NCI-H1105 treated with DMSO at 0.1 percent for 48 hours (cell line): ENCODE measurements around the gene MRPS23.

Source experiments
- DNase-seq: peaks from one replicate; lab custom pipeline; 2025; lab: John Stamatoyannopoulos, UW

The MRPS23 gene

DNA sequence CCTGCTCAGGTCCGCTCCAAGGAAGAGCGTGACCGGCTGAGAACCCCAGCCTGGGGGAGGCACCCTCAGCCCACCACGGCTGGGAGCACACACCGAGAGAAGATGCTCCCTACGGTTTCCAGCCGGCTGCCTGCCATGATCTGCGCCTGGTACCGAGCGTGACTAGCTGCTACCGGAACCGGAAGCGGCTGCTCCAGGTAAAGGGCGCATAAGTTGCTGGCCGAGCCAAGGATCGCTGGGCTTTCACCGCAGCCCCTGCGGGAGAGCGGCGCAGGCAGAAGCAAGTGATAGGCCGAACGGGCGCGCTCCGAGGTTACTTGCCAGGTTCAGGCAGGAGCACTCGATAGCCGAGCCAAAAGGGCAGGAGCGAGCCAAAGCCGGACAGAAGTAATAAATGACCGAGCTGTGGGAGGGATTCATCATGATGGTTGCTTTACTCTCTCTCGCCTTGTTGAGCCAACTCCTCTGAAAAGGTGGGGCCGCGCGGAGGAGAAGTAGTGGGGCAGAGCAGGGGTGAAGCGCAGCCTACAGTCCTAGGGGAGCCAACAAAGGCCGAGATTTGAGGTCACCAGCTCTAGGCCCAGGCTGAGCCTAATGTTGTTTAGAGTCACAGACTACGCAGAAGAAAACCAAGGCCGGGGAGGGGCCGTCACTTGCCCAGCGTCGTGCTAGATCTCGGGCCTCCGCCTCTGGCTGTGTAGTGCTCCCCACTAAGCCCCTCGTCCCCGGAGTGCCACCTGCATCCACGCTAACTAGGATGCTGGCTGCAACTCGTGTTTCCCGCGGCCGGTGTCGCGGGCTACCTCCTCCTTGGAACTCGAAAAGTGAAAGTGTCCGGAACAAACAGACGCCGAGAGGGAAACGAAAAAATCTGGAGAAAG is at the start of gene MRPS23:
Gene MRPS23 (minus strand): TSS at position 171 of the 881 bp plus-strand sequence. CDS start 34 bp downstream, at position 137.
- peak; percentile 96 for DNase-seq

- DNase-seq, result no peak
Measured at GRCh38 chr17:57899391-57899790, 49.5 kb upstream of the MRPS23 start.

DNA sequence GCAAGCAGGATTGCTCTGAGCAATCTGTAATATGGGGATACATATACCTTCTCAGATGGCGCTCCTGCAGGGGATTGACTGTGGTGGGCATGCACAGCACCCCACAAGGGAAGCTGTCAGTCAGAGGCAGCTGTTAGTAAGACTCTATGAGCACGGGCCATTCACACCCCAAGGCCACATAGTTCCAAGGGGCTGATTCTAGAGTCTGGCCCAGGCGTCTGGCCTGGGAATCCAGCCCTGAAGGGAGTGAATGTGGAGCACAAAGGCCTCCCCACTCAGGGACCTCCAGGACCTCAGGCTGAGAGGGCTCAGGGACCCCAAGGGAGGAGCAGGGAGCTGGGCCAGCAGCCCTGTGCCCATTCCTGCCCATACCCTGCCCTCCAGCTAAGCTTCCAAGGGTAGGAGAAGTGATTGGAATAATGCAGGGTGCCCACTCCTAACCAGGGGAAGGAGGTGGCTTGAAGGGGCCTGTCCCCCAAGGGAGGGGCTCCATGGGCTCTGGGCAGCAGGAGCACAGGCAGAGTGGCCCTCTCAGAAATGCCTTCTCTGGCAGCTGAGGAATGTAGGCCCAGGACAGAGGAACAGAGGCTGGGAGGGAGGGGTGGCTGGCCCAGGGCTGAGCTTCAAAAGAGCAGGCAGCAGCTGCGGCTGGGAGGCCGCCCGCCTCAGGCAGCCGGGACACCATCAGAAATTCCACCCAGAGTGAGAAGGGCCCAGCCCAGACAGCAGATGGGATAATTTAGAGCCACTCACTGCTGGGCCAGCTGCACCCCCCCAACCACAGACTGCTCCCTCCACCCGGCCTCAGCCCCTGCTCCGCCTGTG is 48.9 kb upstream of the MRPS23 start:
- DNase-seq, result no peak

DNA sequence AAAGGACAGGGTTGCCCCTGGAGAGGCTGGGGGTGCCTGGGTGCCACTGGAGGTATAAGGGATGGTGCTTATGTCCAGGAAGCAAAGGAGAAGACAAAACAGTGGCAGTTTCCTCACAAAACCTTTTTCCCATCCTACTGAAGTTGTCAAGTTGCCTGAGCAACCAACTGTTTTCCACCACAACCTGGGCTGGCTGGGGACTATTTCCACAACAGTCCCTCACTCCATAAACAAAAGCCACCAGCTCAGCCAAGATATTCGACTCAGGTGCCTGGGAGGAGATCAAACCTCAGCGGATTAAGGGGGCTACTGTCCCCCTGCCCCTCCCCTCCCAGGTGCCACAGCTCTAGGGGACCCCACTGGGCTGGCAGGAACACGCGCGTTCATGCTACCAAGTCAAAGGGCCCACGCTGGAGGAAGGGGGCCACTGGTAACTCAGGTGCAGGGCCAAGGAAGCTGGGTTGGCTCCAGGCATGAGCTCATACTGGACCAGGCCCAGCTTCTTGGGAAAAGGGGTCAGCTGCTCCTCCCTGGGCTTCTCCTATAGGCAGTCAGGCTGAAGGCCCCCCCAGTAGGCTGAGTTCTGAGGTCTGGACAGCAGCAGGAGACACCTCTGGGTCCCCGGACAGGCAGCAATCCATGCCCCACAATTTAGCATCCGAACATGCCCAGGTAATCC is 45.7 kb upstream of the MRPS23 start:
- no peak for DNase-seq

- no peak for DNase-seq
Measured at GRCh38 chr17:57894848-57895247, 45.0 kb upstream of the MRPS23 start.

GRCh38 chr17:57892820-57893595 is 43.2 kb upstream of the MRPS23 start:
- DNase-seq, result no peak

DNA sequence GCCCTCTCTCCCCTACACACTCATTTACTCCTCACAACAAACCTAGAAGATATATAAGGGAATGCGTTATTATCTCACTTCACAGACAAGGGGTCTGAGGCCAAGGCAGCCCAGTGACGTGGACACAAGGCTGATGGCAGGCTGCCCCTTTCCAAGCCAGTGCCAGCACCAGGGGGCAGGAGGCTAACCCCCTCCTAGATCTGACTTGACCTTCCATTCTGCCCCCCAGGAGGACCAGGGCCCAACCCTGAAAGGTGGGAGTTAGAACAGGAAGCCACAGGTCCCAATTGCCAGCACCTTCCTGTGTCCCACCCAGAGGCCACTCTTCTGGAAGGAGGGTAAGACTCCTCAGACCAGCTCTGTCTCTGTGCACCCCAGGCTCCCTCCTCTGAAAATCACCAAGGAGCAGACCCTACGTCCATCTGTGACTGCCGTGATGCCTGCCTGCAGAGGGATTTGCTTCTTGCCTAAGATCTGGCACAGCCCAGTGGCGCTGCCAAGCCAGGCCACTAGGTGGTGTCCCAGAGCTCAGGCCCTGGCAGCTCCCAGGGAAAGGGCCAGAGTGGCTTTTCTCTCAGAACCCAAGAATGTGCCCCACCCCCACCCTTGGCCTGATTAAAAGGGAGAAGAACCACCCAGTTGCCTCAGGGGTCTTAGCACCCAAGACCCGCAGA is 42.4 kb upstream of the MRPS23 start:
- DNase-seq, result peak; percentile 16

DNA sequence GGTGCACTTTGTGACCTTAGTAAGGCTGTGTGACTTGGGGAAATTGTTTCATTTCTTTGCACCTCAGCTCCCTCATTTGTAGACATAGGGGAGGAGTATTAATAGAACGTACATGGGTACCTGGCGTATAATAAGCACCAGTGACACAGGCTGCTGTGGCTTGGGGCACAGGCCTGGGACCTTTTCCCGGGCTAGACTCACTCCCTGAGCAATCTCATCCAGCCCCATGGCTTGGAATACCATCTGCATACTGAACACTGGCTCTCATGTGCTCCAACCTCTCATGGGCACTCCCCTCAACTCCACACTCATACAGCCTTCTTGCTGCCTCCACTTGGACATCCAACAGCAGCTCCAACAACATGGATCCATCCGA is 41.0 kb upstream of the MRPS23 start:
- DNase-seq, result no peak

GRCh38 chr17:57889892-57890856 is 40.3 kb upstream of the MRPS23 start:
- DNase-seq, result no peak

DNA sequence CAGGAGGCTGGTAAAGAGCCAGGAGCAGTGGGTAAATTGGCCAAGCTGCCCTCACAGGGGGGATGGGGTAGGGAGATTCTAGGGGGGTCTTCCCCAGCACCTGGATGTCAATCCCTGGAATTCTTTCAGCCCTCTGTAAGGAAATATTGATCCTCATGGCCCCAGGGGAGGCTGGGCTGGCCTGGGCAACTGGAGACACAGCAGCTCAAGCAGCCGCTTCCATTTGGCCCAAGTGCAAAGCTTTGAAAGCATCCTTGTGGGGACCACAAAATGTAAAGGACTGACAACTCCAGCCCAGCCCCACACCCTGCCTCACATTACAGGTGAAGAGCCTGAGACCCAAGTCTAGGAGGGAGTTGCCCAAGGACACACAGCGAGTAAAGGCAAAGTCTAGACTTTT is 39.4 kb upstream of the MRPS23 start:
- no peak for DNase-seq

DNA sequence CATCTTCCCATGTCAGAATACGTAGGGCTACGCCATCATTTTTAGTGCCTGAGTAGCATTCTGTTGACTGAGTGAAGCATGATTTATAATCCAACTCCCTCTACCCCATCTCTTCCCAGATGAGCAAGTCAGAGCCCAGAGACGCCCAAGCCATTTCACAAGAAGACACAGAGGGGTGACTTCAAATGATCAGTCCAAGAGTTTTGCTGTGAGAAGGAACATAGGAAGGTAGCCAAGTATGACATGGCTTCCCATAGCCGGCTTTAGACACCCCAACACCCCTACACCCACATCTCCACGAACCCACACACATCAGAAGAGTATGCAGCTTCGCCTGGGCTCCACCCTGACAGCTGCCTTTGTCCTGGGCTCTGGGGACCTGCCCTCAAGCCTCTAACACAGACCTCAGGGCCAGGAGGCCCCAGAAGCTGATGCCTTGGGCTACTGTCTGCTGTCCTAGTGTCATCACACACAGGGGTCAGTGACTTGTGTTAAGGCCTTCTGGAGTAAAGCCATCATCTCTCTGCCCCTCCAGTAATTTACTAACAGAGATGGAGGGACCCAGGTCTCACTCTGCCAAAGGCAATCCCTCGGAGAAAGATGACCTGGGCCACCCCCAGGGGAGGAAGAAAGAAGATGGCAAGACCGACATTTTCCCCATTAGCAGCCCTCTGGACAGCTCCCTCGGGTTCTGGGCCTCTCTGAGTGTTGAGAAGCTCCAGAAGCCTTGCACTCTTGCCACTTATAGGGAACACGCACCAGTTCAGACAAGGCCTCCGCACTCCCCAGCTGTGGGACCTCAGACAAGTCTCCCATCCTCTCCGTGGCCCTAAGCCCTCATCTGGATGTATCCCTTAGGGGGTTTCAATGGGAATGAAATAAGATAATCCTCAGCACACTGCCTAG is 38.7 kb upstream of the MRPS23 start:
- DNase-seq, result no peak

DNA sequence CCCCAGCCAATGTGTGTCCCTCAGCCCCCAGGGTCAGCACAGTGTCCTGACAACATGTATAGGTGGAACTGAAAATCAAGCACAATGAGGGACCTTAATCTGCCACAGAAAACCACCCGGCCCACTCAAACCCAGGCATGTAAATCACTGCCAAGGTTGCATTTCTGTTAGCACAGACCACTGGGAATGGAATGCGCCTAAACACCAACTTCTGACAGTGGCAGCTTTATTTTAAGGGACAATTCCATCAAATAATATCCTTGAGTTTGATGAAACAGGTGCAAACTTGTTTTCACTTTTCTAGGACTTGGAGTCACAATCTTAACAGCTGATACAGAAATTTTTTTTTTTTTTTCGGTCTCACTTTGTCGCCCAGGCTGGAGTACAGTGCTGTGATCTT is 37.3 kb upstream of the MRPS23 start:
- no peak for DNase-seq

DNA sequence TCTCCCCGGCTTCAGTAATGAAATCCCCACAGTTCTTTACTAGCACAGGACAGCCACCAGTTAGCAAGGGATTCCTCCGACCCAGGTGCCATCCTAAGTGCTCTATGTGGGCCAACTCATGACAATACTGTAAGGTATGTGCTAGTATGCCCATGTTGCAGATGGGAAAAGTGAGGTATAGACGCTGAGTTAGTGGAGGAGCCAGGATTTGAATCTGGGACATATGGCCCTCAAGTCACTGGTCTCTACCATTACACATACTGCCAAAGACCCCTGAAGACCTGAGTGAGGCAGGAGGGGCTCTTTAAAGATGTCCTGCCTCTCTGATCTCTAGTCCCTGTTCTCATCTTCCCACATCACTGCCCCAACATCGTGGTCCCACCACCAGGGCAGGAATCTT is 36.2 kb upstream of the MRPS23 start:
- no peak for DNase-seq

DNA sequence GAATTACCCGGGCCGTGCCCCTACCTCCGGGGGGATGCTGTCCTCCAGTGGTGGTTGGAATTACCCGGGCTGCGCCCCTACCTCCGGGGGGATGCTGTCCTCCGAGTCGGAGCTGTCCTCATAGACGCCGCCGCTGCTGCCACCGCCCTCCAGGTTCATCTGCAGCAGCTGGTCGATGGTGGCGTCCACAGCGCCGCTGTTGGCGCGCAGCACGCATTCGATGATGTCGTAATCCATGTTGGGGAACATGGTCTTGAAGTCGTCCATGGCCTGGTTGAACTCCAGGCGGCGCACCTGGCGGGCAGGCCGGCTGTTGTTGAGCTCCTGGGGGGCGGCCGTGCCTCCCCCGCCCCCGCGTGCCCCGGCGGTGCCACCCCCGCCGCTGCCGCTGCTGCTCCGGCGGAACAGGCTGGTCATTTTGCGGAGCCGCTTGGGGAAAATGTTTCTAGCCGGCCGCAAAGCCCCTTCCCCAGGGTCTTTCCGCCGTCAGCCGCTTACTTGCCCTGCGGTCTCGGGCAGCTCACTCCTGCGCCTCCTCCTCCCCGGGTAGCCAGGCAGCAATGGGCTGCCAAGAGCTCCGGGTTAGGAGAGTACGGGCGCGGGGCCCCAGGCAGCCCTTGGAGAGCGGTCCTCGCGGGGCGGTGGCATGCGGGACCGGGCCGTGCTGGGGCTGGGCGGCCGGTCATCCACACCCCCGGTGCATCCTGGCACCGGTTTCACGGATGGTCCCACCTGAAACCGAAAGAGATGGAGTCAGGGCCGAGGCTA is 35.5 kb upstream of the MRPS23 start:
- DNase-seq, result no peak

GRCh38 chr17:57881783-57882351 is 32.0 kb upstream of the MRPS23 start:
- no peak for DNase-seq

DNA sequence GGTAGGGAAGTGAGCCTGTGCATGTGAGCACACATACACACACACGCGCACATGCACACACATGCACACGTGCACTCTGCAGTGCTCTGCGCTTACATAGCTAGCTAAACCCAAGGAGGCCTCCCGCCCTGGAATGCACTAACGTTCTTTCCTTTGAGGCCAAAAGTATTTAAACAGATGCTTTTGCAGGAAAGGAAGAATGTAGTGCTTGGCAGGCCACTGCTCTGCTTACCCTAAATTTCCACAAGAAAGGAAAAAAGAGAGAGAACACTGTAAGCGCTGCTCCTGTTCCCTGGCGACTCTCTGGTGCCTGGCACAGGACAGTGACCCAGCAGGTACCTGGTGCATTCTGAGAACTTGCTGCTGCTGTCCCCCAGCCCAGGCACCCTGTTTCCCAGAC is 31.3 kb upstream of the MRPS23 start:
- DNase-seq, result no peak

DNA sequence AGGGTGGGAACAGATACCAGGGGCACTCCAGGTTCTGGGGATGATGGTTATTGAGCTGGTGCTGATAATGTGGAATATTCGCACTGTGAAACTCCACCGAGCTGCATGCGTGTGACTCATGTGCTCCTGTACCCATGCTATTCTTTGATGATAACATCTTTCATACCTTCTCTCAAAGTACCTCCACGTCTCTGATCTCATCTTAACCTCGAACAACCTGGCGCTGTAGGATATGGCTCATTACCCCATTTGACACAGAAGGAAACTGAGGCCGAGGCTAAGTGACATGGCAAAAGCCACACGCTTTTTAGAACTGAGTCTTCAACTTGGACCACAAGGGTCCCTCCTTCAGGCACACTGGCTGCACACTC is 30.2 kb upstream of the MRPS23 start:
- no peak for DNase-seq
